Measurements from ENCODE around the gene HOXB2.

HOXB2 gene

DNA sequence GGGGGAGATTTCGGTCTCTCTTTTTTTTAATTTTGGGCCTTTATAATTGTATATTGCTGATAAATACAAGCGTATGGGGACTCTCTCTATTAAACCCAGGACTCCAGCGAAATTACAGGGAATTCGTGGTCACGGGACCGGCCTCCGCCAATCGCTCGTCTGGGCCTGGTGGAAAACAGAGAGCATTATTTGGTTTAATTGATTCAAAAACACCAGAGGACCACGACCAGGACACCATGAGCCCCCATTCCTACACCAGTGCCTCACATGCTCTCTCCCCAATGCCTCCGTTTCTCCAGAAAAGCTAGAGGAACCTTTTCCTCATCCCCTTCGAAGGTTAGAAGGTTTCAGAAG is at the start of gene HOXB2:
TSS of gene HOXB2 (minus strand) at position 88 of the 354 bp plus-strand sequence. CDS start 198 bp downstream, outside the sequence.
- DNase-seq (ENCODE audit: low spot score): no peak

DNA sequence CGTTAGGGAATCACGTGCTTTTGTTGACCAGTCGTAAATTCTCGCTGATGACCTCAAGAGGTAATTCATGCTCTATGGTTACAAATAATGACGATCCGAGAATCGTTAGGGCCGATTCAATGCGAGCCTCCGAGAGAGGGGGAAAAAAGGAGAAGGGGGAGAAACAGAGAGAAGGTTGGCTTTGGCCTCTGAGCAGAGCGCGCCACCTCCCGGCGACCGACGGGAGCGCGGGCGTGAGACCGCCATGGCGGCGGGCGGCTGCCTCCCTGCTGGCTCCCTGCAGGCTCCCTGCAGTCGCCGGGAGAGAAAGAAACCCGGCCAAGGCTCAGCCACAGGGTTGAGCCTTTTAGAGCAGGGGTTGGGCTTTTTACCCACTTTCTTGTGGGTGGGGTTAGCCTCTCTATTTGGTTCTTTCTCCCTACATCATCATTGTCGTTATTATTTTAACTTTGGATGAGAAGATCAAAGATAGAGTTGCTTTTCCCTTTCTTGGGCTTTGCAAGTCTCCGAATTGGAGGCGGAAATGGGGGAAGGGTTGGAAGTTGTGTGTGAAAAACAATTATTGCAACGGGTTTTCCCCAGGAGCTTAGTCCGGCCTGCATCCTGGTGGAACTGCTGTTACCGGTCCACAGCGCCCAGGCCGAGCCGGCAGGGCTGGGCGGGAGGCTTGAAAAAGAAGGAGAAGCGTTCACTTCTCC is 49.1 kb upstream of the HOXB2 start:
- peak; percentile 80 for DNase-seq (ENCODE audit: low spot score)

- DNase-seq (ENCODE audit: low spot score): no peak
Observed at GRCh38 chr17:48593126-48593829, 48.4 kb upstream of the HOXB2 start, which contains the start of gene HOXB5. TSS of gene HOXB5 (minus strand) at chr17:48593779. CDS start at chr17:48593682, 97 bp downstream.

DNA sequence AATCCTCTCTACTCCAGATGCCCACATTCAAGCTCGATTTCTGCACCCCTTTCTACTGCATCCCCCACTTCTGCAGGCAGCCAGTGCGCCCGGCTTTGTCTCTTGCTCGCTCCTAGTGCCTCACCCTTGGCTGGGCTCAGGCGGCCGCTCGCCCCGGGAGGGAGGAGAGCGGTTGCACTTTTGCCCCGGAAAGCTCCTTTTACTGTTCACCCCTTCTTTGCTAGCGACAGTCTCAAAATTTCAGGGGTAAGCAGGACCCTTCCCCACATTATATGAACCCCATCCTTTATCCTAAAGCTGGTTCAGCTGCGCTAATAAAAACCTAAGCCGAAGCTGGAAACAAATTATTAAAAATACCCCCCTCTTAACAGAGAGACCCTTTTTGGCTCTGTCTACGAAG is 47.7 kb upstream of the HOXB2 start:
- DNase-seq (ENCODE audit: low spot score): no peak

DNA sequence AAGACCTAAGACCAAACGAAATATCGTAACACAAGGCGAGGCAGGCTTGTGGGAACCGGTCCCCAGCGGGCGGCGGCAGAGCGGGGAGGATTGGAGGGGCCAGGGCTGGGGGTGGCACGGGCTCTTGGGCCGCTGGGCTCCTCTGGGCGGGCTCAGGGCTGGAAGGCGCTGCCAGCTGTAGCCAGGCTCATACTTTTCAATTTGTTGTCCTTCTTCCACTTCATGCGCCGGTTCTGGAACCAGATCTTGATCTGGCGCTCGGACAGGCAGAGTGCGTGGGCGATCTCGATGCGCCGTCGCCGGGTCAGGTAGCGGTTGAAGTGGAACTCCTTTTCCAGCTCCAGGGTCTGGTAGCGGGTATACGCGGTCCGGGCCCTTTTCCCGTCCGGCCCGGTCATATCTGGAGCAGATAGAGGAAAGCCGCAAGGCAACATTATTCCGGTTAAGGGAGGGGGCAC is 47.2 kb upstream of the HOXB2 start:
- no peak for DNase-seq (ENCODE audit: low spot score)

DNA sequence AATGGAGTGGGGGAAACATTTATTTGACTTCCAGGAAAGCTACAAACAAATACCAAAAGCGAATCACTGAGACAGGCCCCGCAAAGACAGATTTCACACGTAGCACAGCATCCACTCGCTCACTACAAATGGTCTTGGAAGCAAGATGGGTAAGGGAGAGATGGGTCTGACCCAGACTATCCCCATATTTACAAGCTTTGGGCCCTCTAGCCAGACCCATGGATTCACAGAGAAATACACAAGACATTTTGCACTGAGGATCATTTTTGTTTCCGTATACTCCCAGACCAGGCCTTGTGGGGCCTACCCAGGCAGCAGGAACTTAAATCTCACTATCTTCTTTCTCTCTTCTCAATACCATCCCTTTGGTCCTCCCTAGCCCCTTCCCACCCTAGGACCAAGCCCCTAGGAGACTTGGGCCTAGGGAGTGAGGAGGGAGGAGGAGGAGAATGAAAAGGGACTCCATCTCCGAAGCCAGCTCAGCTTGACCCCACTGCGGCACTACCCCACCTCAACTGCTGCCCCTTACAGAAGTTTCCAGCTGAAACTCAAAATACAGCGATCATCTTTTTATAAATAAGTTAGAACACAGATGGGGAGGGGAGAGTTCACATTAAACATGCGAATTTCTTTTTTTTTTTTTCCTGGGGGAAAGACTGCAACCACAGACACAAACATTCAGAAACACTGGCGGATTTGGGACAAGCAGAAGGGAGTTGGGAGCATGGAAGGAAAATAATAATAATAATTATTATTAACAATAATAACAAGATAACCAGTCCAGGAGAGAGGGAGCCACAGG is 46.5 kb upstream of the HOXB2 start:
- DNase-seq (ENCODE audit: low spot score): no peak

DNA sequence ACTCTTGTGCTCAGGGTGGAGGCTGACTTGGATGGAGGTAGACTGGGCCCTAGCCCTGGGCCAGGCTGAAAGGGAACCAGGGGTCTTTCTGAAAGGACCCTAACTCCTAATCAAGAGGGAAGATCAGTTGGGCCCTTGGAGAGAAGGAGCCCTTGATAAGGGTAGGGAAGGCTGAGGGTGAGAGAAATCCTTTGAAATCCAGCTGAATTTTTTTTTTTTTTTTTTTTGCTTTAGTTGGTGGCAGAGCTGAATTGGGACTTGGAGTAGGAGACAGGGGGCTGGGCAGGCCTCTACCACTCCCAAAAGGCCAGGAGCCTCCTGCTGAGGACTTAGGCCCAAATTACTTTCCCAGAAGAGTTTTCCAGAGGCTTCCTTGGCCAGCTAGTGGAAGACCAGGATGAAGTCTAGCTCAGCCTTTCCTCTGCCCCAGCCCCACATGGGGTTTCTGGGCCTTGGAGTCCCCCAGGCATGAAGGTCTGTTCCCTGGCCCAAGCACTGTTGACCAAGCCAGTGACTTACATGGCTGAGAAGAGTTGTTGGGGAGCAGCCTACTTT is 45.8 kb upstream of the HOXB2 start:
- no peak for DNase-seq (ENCODE audit: low spot score)

- DNase-seq (ENCODE audit: low spot score): no peak
Observed at GRCh38 chr17:48589831-48590606, 45.1 kb upstream of the HOXB2 start, which contains the start of gene HOXB3. TSS of gene HOXB3 (minus strand) at chr17:48590241. CDS start at chr17:48552474, 37,767 bp downstream.

DNA sequence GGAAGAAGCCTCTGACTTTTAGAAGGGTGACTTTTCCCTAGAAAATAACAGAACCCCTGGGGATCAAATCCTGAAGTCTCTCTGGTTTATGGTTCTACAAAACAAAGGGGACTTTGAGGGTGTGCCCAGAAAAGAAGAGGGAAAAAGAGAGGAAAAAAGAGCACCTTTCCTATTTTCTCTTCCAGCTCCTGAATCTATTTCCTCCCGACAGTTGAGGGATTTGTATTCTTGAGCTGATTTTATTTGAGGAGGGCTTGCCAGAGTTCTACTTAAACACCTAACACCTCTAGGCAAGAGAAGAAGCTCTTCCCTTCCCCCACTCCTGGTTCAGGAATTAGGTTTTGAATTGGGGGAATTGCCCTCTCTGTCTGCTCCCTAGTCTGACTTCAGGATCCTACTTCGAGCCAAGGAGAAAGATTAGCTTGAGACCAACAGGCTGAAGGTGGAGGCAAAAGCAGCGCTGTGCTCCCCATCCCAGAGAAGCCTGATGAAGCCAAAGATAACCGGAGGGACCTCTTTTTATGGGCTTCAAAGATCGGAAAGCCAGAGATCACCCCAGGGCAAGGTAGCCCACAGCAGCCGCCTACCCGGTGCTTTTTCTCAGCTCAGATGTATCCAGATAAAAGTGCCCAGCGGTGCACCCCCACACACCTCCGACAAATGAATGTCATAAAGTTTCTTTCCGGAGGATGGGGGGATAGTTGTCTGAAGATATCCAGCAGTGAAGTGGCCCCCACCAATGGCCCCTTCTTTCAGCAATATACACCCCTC is 44.3 kb upstream of the HOXB2 start:
- DNase-seq (ENCODE audit: low spot score): no peak

DNA sequence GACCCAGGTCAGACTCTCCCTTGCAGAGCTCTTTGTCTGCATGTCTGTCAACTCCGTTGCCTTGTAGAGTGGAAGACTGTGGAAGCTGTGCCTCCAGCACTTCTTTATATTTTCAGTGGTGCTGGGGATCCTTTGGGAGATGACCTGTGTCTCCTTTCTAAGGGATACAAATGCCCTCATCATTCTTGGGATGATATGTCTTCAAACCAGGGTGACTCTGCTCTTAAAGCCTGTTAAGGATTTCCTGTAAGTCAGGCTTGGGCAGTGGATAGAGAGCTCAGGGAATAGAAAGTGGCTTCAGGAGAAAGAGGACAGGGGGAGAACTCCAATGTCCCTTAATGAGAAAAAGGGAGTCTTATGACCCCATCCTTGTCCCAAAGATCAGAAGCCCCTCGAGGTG is 43.6 kb upstream of the HOXB2 start:
- no peak for DNase-seq (ENCODE audit: low spot score)

- DNase-seq (ENCODE audit: low spot score): no peak
Observed at GRCh38 chr17:48588074-48588415, 43.1 kb upstream of the HOXB2 start.

- DNase-seq (ENCODE audit: low spot score): no peak
Observed at GRCh38 chr17:48587276-48588073, 42.6 kb upstream of the HOXB2 start.

- DNase-seq (ENCODE audit: low spot score): no peak
Observed at GRCh38 chr17:48586355-48587258, 41.7 kb upstream of the HOXB2 start.

GRCh38 chr17:48584223-48584741 is 39.4 kb upstream of the HOXB2 start:
- DNase-seq (ENCODE audit: low spot score): no peak

DNA sequence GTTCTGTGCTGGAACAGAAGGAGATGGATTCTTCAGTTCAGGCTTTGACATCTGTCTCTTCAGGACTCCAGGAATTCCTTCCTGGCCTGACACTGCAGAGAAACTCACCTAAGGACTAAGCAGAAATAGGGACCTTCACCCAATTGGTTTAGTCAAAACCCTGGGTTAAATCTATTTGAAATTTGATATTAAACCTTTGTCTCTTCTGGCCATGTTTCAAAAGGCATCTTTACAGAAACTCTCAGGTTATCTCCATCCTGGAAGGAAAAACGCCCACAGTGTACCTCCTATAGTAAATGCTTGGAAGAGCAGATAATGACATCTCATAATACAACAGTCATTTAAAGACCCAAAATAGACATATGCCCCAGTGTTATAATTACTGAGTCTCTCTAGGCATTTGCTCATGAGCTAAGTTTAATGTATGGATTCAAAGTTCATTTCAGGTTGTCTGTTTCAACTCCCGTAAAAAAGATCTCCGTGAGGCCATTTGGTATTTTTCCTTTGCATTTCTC is 38.9 kb upstream of the HOXB2 start:
- no peak for DNase-seq (ENCODE audit: low spot score)

- no peak for DNase-seq (ENCODE audit: low spot score)
Observed at GRCh38 chr17:48582750-48583069, 37.8 kb upstream of the HOXB2 start.

- no peak for DNase-seq (ENCODE audit: low spot score)
Observed at GRCh38 chr17:48579760-48580554, 35.0 kb upstream of the HOXB2 start.

DNA sequence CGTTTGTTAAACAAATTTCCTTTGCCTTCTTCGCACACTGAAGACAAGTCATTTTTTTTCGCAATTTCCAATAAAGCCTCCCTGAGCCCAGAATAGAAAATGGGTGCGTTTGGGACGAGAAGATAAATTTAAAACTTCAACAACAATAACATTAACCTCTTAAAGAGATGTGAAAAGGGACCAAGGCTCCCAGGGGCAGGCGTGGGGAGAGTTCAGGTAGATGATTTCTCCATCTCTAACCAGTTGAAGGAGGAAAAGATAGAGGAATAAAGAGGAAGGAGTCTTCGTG is 34.5 kb upstream of the HOXB2 start:
- no peak for DNase-seq (ENCODE audit: low spot score)
